Spleen (tissue), 7 donors: ENCODE data around the gene PTPRM.

Experiments
- CTCF ChIP-seq, 11 experiments: fragments of 200-600 bp in 7 of 11; fragments of 450-650 bp in 4 of 11; sonication (generic) in 4 of 11; IDR thresholded peaks in 8 of 11; conservative IDR thresholded peaks in 3 of 11; 1 replicate in 7 of 11; 2 replicates in 4 of 11; pipeline versions ENCODE4 v1.4.0 to v1.8.0; 2016 to 2021; ENCODE audit warnings: antibody characterized with exemption in 11 of 11, inconsistent platforms in 4 of 11, mild to moderate bottlenecking in 1 of 11
- POLR2AphosphoS5 ChIP-seq, 3 donors: sonication (generic); formaldehyde crosslinking; IDR thresholded peaks; one replicate each; pipeline ENCODE4 v1.5.1; 2017; ENCODE audit warnings: antibody characterized with exemption in 3 of 3
- donor health status: DM: no; HTN: no; CAD: no; lungs with moderate emphysema.
- donor health status: DM: no; HTN: no; CAD: no.
- donor health status: DM: no; HTN: no; CAD: no.

DNA sequence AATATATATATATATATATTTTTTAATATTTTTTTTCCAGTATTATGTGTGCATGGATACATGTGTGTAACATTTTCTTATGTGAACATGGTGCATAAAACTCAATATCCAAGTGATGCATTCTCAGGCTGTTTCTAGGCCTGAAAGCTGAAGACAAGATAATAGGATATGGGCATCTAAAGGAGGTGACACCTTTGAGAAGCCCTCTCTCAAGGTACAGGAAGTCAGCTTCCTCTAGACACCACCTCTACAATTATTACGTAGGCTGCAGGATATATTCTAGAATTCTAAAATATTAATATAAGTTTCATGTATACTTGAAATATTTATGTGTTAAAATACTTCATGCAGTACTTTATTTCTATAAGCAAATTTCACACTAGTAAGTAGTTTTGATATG is 327.5 kb downstream of the PTPRM start:
- TF ChIP-seq CTCF (IDR thresholded peaks at IDR 0.05 in 8 of 11, conservative IDR thresholded peaks at IDR 0.05 in 3 of 11) (no peak), POLR2AphosphoS5 (IDR thresholded peaks at IDR 0.05) (no peak)
